Tibial nerve (tissue), 3 donors: ENCODE results near the gene PLD3.

ENCODE experiments used
- POLR2A ChIP-seq, 2 donors: fragments of 450-650 bp; IDR thresholded peaks; one replicate each; pipeline ENCODE4 v1.6.1; 2017; ENCODE audit warnings: antibody characterized with exemption in 2 of 2, mild to moderate bottlenecking in 2 of 2, moderate library complexity in 2 of 2
- TF ChIP-seq, protein P1 (sequence below), 5 experiments: fragments of 200-600 bp in 3 of 5; fragments of 450-650 bp in 2 of 5; sonication (generic) in 3 of 5; IDR thresholded peaks; one replicate each; pipeline ENCODE4 v1.5.1; 2016 to 2019; ENCODE audit warnings: antibody characterized with exemption in 5 of 5, mild to moderate bottlenecking in 3 of 5, moderate library complexity in 2 of 5

DNA sequence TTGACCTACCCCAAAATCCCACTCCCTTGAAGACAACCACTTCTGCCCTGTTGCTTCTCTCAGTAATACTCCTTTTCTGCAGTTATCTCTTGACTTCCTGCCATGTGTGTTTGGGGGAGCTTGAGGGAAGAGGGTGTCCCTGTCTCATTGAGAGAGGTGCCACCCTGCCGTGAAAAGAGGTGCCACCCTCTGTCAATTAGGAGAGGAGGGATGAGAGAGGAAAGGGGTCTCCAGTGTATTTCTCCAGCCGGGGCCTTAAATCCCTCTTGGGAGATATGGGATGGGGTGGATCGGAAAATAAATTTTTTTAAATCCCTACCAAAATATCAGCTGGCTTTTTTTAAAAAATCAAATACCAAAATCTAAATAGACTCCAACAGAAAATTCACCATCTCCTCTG lies 16.5 kb downstream of the PLD3 start:
- TF ChIP-seq, protein P1, sequence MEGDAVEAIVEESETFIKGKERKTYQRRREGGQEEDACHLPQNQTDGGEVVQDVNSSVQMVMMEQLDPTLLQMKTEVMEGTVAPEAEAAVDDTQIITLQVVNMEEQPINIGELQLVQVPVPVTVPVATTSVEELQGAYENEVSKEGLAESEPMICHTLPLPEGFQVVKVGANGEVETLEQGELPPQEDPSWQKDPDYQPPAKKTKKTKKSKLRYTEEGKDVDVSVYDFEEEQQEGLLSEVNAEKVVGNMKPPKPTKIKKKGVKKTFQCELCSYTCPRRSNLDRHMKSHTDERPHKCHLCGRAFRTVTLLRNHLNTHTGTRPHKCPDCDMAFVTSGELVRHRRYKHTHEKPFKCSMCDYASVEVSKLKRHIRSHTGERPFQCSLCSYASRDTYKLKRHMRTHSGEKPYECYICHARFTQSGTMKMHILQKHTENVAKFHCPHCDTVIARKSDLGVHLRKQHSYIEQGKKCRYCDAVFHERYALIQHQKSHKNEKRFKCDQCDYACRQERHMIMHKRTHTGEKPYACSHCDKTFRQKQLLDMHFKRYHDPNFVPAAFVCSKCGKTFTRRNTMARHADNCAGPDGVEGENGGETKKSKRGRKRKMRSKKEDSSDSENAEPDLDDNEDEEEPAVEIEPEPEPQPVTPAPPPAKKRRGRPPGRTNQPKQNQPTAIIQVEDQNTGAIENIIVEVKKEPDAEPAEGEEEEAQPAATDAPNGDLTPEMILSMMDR (IDR thresholded peaks at IDR 0.05), result no peak
- no peak for TF ChIP-seq POLR2A (IDR thresholded peaks at IDR 0.05)
